ENCODE measurements around the gene OR6C74. TPM values are rescaled to one million over a fixed set of nuclear protein-coding genes. Genes with fewer than 3 reads are reported as not detected.

OR6C74 gene
- polyA plus RNA-seq, 2 of the 4 experiments (the other 2 are of a cell fraction), result not detected

DNA sequence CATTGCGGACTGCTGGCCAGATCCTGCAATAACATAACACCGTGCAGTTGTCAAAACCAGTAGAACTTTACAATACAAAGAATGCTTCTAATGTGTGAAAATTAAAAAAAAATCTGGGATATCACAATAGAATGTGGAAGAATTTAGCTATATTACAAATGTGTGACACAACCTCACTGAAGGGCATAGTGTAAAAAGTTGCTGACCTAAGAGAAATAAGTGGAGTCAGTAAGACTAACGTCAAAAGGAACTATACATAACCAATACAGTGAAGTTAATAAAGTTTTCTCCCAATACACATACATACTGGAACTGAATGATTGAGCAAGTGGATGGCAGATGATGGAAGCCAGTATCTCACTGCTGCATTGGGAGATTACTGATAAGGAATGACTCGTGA lies 12.4 kb downstream of the OR6C74 start:
- TF ChIP-seq SREBF2 (IDR thresholded peaks at IDR 0.05) (no peak), MAFK (IDR thresholded peaks at IDR 0.05; ENCODE audit: partially characterized antibody) (peak; percentile 74)
- ATAC-seq (no peak), FAIRE-seq (no peak), DNase-seq (ENCODE audit: low read depth in 1 of 2, low spot score in 1 of 2) (no peak)
- WGBS (ENCODE audit: missing lambda C conversion rate), result 33% methylated on average over 4 of the region's 4 CpGs
- Histone ChIP-seq H3K27ac (no peak overlapping the region), H3K9me3 (no peaks in the 10 kb centered on the region), H3K4me2 (no peak overlapping the region), H3K4me3 (no peak overlapping the region), H3K4me1 (no peaks in the 10 kb centered on the region)
- ChIA-PET CTCF (no interaction called here), POLR2A (no interaction called here)

GRCh38 chr12:55258303-55258702 lies 13.9 kb downstream of the OR6C74 start:
- WGBS (ENCODE audit: missing lambda C conversion rate), result 2% methylated on average over 2 of the region's 2 CpGs
- no peak for FAIRE-seq
- H3K4me1 ChIP-seq, result no peaks in the 10 kb centered on the region
- ChIA-PET POLR2A (no interaction called here), CTCF (no interaction called here)
- no peak overlapping the region for H3K4me3 ChIP-seq
- no peak for ATAC-seq
- no peak for TF ChIP-seq POLR2A (IDR thresholded peaks at IDR 0.05; ENCODE audit: low read length)
- TF ChIP-seq MAZ (IDR thresholded peaks at IDR 0.05; ENCODE audit: borderline replicate concordance, low read depth, low read length), result no peak
- no peak for TF ChIP-seq KDM5A (IDR thresholded peaks at IDR 0.05)
- no peaks in the 10 kb centered on the region for H3K9me3 ChIP-seq
- DNase-seq (ENCODE audit: low read depth in 1 of 2, low spot score in 1 of 2), result no peak
- no peak overlapping the region for H3K4me2 ChIP-seq
- H3K27ac ChIP-seq, result no peak overlapping the region

- Histone ChIP-seq H3K9me3 (no peaks in the 10 kb centered on the region), H3K4me3 (no peak overlapping the region), H3K4me1 (no peaks in the 10 kb centered on the region), H3K4me2 (no peak overlapping the region), H3K27ac (no peak overlapping the region)
- CTCF ChIA-PET, result no interaction called here
- WGBS (ENCODE audit: missing lambda C conversion rate), result 1% methylated on average over 2 of the region's 2 CpGs
- TF ChIP-seq ZC3H11A (IDR thresholded peaks at IDR 0.05) (no peak), BCL3 (IDR thresholded peaks at IDR 0.05) (no peak), ZNF302 (CRISPR knock-in tag; IDR thresholded peaks at IDR 0.05) (no peak), ZFP36 (IDR thresholded peaks at IDR 0.05; ENCODE audit: borderline replicate concordance, partially characterized antibody) (no peak), MYC (IDR thresholded peaks at IDR 0.05; ENCODE audit: borderline replicate concordance, low read length) (no peak), NPAS2 (CRISPR knock-in tag; IDR thresholded peaks at IDR 0.05; ENCODE audit: borderline replicate concordance) (no peak), RAD21 (conservative IDR thresholded peaks at IDR 0.05 in 1 of 2, IDR thresholded peaks at IDR 0.05 in 1 of 2) (no peak)
- TF ChIP-seq, protein P1, sequence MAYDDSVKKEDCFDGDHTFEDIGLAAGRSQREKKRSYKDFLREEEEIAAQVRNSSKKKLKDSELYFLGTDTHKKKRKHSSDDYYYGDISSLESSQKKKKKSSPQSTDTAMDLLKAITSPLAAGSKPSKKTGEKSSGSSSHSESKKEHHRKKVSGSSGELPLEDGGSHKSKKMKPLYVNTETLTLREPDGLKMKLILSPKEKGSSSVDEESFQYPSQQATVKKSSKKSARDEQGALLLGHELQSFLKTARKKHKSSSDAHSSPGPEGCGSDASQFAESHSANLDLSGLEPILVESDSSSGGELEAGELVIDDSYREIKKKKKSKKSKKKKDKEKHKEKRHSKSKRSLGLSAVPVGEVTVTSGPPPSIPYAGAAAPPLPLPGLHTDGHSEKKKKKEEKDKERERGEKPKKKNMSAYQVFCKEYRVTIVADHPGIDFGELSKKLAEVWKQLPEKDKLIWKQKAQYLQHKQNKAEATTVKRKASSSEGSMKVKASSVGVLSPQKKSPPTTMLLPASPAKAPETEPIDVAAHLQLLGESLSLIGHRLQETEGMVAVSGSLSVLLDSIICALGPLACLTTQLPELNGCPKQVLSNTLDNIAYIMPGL (CRISPR knock-in tag; IDR thresholded peaks at IDR 0.05; ENCODE audit: borderline replicate concordance), result no peak
- FAIRE-seq, result no peak
- no peak for ATAC-seq
- POLR2A ChIA-PET, result no interaction called here
- no peak for DNase-seq (ENCODE audit: low read depth in 1 of 2, low spot score in 1 of 2)
Observed at GRCh38 chr12:55280991-55281390, 36.6 kb downstream of the OR6C74 start.

DNA sequence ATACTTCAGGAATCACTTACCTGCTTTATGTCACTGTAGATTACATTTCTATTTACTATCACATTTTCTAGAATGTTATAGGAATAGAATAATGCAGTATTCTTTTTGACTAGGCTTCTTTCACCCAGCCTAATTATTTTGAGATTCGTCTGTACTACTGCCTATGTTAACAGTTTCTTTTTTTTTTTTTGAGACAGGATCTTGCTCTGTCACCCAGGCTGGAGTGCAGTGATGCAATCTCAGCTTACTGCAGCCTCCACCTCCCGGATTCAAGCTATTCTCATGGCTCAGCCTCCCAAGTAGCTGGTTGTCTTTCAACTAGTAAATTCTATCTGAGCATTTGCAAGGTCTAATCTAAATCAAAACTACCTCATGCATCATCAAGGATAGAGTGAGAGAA lies 45.6 kb downstream of the OR6C74 start:
- TF ChIP-seq RNF2 (IDR thresholded peaks at IDR 0.05; ENCODE audit: borderline replicate concordance, low read depth), result no peak
- no peak for TF ChIP-seq HEYL (CRISPR knock-in tag; IDR thresholded peaks at IDR 0.05)
- no peak for TF ChIP-seq ZFP36 (IDR thresholded peaks at IDR 0.05; ENCODE audit: borderline replicate concordance, partially characterized antibody)
- no peak for TF ChIP-seq MAFK (IDR thresholded peaks at IDR 0.05; ENCODE audit: partially characterized antibody)
- no peak for TF ChIP-seq HOXB5 (CRISPR knock-in tag; IDR thresholded peaks at IDR 0.05)
- no peak for TF ChIP-seq MYC (IDR thresholded peaks at IDR 0.05; ENCODE audit: borderline replicate concordance, low read length)
- ATAC-seq (no peak), DNase-seq (ENCODE audit: low read depth in 1 of 2, low spot score in 1 of 2) (no peak), FAIRE-seq (no peak)
- ChIA-PET POLR2A (no interaction called here), CTCF (interaction anchor here (1.2 kb wide), 1 partner anchor 35 kb away, joined by 3 read pairs; no protein-coding TSS in a partner anchor)
- Histone ChIP-seq H3K27ac (no peak overlapping the region), H3K4me2 (no peak overlapping the region), H3K4me3 (no peak overlapping the region), H3K4me1 (no peaks in the 10 kb centered on the region), H3K9me3 (no peaks in the 10 kb centered on the region)
- WGBS (ENCODE audit: missing lambda C conversion rate), result 1% methylated on average over 2 of the region's 2 CpGs

Other genes starting within 250 kb of the OR6C74 start
- not detected in 2 replicates for gene NEUROD4, start 224.6 kb upstream of the OR6C74 start, polyA plus RNA-seq (2011; rRNA removed)
- gene NEUROD4, start 224.6 kb upstream of the OR6C74 start, polyA plus RNA-seq (2017; fragmentation: RNase III; extraction: RNeasy Plus Mini Kit Qiagen cat#74134 plus additional on column Dnase treatment), result not detected in 3 replicates
- gene OR9K2, start 118.2 kb upstream of the OR6C74 start, polyA plus RNA-seq (2011; rRNA removed), result not detected in 2 replicates
- not detected in 3 replicates for gene OR9K2, start 118.2 kb upstream of the OR6C74 start, polyA plus RNA-seq (2017; fragmentation: RNase III; extraction: RNeasy Plus Mini Kit Qiagen cat#74134 plus additional on column Dnase treatment)
- gene OR10A7, start 23.6 kb upstream of the OR6C74 start, polyA plus RNA-seq (2011; rRNA removed), result not detected in 2 replicates
- gene OR10A7, start 23.6 kb upstream of the OR6C74 start, polyA plus RNA-seq (2017; fragmentation: RNase III; extraction: RNeasy Plus Mini Kit Qiagen cat#74134 plus additional on column Dnase treatment), result not detected in 3 replicates
- gene OR6C6, start 52.0 kb downstream of the OR6C74 start, polyA plus RNA-seq (2011; rRNA removed), result not detected in 2 replicates
- gene OR6C6, start 52.0 kb downstream of the OR6C74 start, polyA plus RNA-seq (2017; fragmentation: RNase III; extraction: RNeasy Plus Mini Kit Qiagen cat#74134 plus additional on column Dnase treatment), result not detected in 3 replicates
- not detected in 2 replicates for gene OR6C1, start 69.7 kb downstream of the OR6C74 start, polyA plus RNA-seq (2011; rRNA removed)
- gene OR6C1, start 69.7 kb downstream of the OR6C74 start, polyA plus RNA-seq (2017; fragmentation: RNase III; extraction: RNeasy Plus Mini Kit Qiagen cat#74134 plus additional on column Dnase treatment), result not detected in 3 replicates
- gene OR6C3, start 86.1 kb downstream of the OR6C74 start, polyA plus RNA-seq (2011; rRNA removed), result not detected in 2 replicates
- not detected in 3 replicates for gene OR6C3, start 86.1 kb downstream of the OR6C74 start, polyA plus RNA-seq (2017; fragmentation: RNase III; extraction: RNeasy Plus Mini Kit Qiagen cat#74134 plus additional on column Dnase treatment)
- gene OR6C75, start 118.4 kb downstream of the OR6C74 start, polyA plus RNA-seq (2011; rRNA removed), result not detected in 2 replicates
- gene OR6C75, start 118.4 kb downstream of the OR6C74 start, polyA plus RNA-seq (2017; fragmentation: RNase III; extraction: RNeasy Plus Mini Kit Qiagen cat#74134 plus additional on column Dnase treatment), result not detected in 3 replicates
- gene OR6C65, start 155.9 kb downstream of the OR6C74 start, polyA plus RNA-seq (2011; rRNA removed), result not detected in 2 replicates
- not detected in 3 replicates for gene OR6C65, start 155.9 kb downstream of the OR6C74 start, polyA plus RNA-seq (2017; fragmentation: RNase III; extraction: RNeasy Plus Mini Kit Qiagen cat#74134 plus additional on column Dnase treatment)
- not detected in 2 replicates for gene OR6C76, start 181.6 kb downstream of the OR6C74 start, polyA plus RNA-seq (2011; rRNA removed)
- not detected in 3 replicates for gene OR6C76, start 181.6 kb downstream of the OR6C74 start, polyA plus RNA-seq (2017; fragmentation: RNase III; extraction: RNeasy Plus Mini Kit Qiagen cat#74134 plus additional on column Dnase treatment)
- gene OR6C2, start 199.5 kb downstream of the OR6C74 start, polyA plus RNA-seq (2011; rRNA removed), result not detected in 2 replicates
- not detected in 3 replicates for gene OR6C2, start 199.5 kb downstream of the OR6C74 start, polyA plus RNA-seq (2017; fragmentation: RNase III; extraction: RNeasy Plus Mini Kit Qiagen cat#74134 plus additional on column Dnase treatment)
- not detected in 2 replicates for gene OR6C70, start 225.5 kb downstream of the OR6C74 start, polyA plus RNA-seq (2011; rRNA removed)
- gene OR6C70, start 225.5 kb downstream of the OR6C74 start, polyA plus RNA-seq (2017; fragmentation: RNase III; extraction: RNeasy Plus Mini Kit Qiagen cat#74134 plus additional on column Dnase treatment), result not detected in 3 replicates
- not detected in 2 replicates for gene OR6C68, start 247.8 kb downstream of the OR6C74 start, polyA plus RNA-seq (2011; rRNA removed)
- gene OR6C68, start 247.8 kb downstream of the OR6C74 start, polyA plus RNA-seq (2017; fragmentation: RNase III; extraction: RNeasy Plus Mini Kit Qiagen cat#74134 plus additional on column Dnase treatment), result not detected in 3 replicates